Fibroblast of skin of back (primary cell): ENCODE measurements around the gene MAML3.

Source experiments
- DNase-seq: peaks from one replicate; pipeline ENCODE4 v3.0.0-alpha.2; 2013

Gene MAML3

GRCh38 chr4:140154572-140154891 lies 548 bp upstream of the MAML3 start:
- no peak for DNase-seq

- no peak for DNase-seq
Observed at GRCh38 chr4:140153419-140153717, 616 bp downstream of the MAML3 start.

GRCh38 chr4:140152751-140153418 lies 1.1 kb downstream of the MAML3 start:
- peak; percentile 38 for DNase-seq

- no peak for DNase-seq
Observed at GRCh38 chr4:140152013-140152703, 1.8 kb downstream of the MAML3 start.

- peak; percentile 77 for DNase-seq
Observed at GRCh38 chr4:140151699-140152012, 2.3 kb downstream of the MAML3 start.

- DNase-seq: peak; percentile 87
Observed at GRCh38 chr4:140150886-140151698, 2.9 kb downstream of the MAML3 start.

- DNase-seq: no peak
Observed at GRCh38 chr4:140150636-140150885, 3.4 kb downstream of the MAML3 start.

- peak; percentile 40 for DNase-seq
Observed at GRCh38 chr4:140149846-140150635, 3.9 kb downstream of the MAML3 start.

GRCh38 chr4:140144050-140144449 lies 9.9 kb downstream of the MAML3 start:
- DNase-seq: no peak

- DNase-seq: no peak
Observed at GRCh38 chr4:140141210-140141835, 12.7 kb downstream of the MAML3 start.

GRCh38 chr4:140140566-140140965 lies 13.4 kb downstream of the MAML3 start:
- DNase-seq: no peak

- DNase-seq: no peak
Observed at GRCh38 chr4:140138428-140138827, 15.6 kb downstream of the MAML3 start.

- no peak for DNase-seq
Observed at GRCh38 chr4:140137671-140138070, 16.3 kb downstream of the MAML3 start.

GRCh38 chr4:140136509-140136908 lies 17.5 kb downstream of the MAML3 start:
- DNase-seq: peak; percentile 57

GRCh38 chr4:140135529-140136088 lies 18.4 kb downstream of the MAML3 start:
- DNase-seq: no peak

GRCh38 chr4:140134746-140135425 lies 19.1 kb downstream of the MAML3 start:
- DNase-seq: no peak

- DNase-seq: no peak
Observed at GRCh38 chr4:140133576-140133975, 20.4 kb downstream of the MAML3 start.

- DNase-seq: no peak
Observed at GRCh38 chr4:140131675-140132229, 22.2 kb downstream of the MAML3 start.

GRCh38 chr4:140130677-140131076 lies 23.3 kb downstream of the MAML3 start:
- DNase-seq: peak; percentile 37

GRCh38 chr4:140127422-140127821 lies 26.6 kb downstream of the MAML3 start:
- DNase-seq: no peak

- DNase-seq: no peak
Observed at GRCh38 chr4:140126261-140126660, 27.7 kb downstream of the MAML3 start.

- no peak for DNase-seq
Observed at GRCh38 chr4:140125374-140125773, 28.6 kb downstream of the MAML3 start.
